ENCODE measurements around the gene SEC14L5.

SEC14L5 gene

DNA sequence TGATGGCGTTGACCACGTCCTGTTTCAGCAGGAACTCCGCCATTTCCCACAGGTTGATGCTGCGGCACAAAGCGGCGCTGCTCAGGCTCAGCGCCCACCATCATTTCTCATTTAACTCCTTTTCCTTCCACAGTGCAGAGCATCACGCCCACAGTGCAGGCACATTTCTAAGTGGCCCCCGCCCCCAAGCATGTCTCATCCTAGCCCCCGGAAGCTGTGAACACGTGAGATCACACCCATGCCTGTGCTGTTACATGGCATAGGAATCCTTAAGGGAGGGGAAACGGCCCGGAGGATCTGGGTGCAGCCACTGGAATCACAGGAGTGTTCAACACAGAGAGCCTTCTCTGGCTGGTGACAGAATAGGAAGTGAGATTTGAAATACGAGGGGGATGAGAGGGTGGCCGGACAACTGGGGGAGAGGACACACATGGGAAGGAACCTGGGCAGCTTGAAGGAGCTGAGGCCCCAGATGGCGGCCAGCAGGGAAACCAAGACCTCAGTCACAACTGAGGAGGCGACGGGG, 70.9 kb downstream of the SEC14L5 start:
- H3K4me3 ChIP-seq (ENCODE audit: low read length): no peak overlapping the region
- peaks cover 8% of the 10 kb centered on the region for H3K79me2 ChIP-seq (ENCODE audit: control insufficient read depth, low read length)
- no peaks in the 10 kb centered on the region for H3K9me3 ChIP-seq (ENCODE audit: control insufficient read depth, insufficient read depth, low read length)
- H3F3A ChIP-seq (ENCODE audit: control insufficient read depth, insufficient read depth): no peaks in the 10 kb centered on the region
- no peak for TF ChIP-seq EZH2phosphoT487 (IDR thresholded peaks at IDR 0.05; ENCODE audit: borderline replicate concordance, low read length)
- TF ChIP-seq, protein P1, sequence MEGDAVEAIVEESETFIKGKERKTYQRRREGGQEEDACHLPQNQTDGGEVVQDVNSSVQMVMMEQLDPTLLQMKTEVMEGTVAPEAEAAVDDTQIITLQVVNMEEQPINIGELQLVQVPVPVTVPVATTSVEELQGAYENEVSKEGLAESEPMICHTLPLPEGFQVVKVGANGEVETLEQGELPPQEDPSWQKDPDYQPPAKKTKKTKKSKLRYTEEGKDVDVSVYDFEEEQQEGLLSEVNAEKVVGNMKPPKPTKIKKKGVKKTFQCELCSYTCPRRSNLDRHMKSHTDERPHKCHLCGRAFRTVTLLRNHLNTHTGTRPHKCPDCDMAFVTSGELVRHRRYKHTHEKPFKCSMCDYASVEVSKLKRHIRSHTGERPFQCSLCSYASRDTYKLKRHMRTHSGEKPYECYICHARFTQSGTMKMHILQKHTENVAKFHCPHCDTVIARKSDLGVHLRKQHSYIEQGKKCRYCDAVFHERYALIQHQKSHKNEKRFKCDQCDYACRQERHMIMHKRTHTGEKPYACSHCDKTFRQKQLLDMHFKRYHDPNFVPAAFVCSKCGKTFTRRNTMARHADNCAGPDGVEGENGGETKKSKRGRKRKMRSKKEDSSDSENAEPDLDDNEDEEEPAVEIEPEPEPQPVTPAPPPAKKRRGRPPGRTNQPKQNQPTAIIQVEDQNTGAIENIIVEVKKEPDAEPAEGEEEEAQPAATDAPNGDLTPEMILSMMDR (IDR thresholded peaks at IDR 0.05; ENCODE audit: low read depth, low read length, poor library complexity, severe bottlenecking): no peak
- no peak overlapping the region for H3K4me2 ChIP-seq (ENCODE audit: low read length)
- H3K27me3 ChIP-seq (ENCODE audit: control insufficient read depth, low read length): no peaks in the 10 kb centered on the region
- no peaks in the 10 kb centered on the region for H3K36me3 ChIP-seq (ENCODE audit: control insufficient read depth, low read length)
- no peaks in the 10 kb centered on the region for H3K9me2 ChIP-seq (replicated peaks; ENCODE audit: control insufficient read depth, low read length)
- peaks cover 10% of the 10 kb centered on the region for H3K4me1 ChIP-seq (ENCODE audit: control insufficient read depth, low read length)
- no peaks in the 10 kb centered on the region for H4K20me1 ChIP-seq (ENCODE audit: control insufficient read depth, insufficient read depth, low read depth, low read length)
- no peak overlapping the region for H3K27ac ChIP-seq (ENCODE audit: low read depth, low read length)

DNA sequence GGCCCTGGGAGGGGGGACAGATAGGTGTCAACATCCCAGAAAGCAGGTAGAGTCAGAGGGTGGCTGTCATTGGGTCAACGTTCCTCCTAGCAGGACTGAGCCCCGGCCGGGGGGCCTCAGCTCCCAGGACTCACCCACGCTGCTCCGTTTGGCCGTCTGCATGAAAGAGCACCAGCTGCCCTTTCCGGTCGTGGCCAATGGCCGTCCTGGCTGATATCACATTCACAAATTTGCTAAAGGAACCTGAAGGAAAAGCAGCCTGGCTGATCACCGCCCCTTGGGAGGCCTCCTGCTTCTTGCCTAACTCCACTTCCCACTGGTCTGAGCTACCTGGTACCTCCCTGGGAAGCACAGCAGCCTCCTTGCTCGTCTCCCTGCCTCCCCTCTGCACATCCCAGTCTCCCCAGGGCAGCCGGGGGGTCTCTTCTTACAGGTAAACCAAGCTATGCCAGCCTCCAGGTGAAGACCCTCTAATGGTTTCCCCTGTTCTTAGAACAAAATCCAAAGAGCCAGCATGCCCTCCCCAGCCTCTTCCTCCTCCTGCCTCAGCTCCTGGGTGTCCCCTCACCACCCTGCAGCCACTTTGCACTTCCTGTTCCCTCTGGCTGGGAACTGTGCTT, 72.2 kb downstream of the SEC14L5 start:
- no peak overlapping the region for H3K27ac ChIP-seq (ENCODE audit: low read depth, low read length)
- no peak overlapping the region for H3K4me2 ChIP-seq (ENCODE audit: low read length)
- H3K4me3 ChIP-seq (ENCODE audit: low read length): no peak overlapping the region
- H4K20me1 ChIP-seq (ENCODE audit: control insufficient read depth, insufficient read depth, low read depth, low read length): no peaks in the 10 kb centered on the region
- no peaks in the 10 kb centered on the region for H3K36me3 ChIP-seq (ENCODE audit: control insufficient read depth, low read length)
- no peaks in the 10 kb centered on the region for H3K9me3 ChIP-seq (ENCODE audit: control insufficient read depth, insufficient read depth, low read length)
- no peaks in the 10 kb centered on the region for H3F3A ChIP-seq (ENCODE audit: control insufficient read depth, insufficient read depth)
- TF ChIP-seq, protein P1 (IDR thresholded peaks at IDR 0.05; ENCODE audit: low read depth, low read length, poor library complexity, severe bottlenecking): no peak
- TF ChIP-seq EZH2phosphoT487 (IDR thresholded peaks at IDR 0.05; ENCODE audit: borderline replicate concordance, low read length): no peak
- H3K79me2 ChIP-seq (ENCODE audit: control insufficient read depth, low read length): peaks cover 8% of the 10 kb centered on the region
- H3K9me2 ChIP-seq (replicated peaks; ENCODE audit: control insufficient read depth, low read length): no peaks in the 10 kb centered on the region
- H3K4me1 ChIP-seq (ENCODE audit: control insufficient read depth, low read length): peaks cover 17% of the 10 kb centered on the region
- no peaks in the 10 kb centered on the region for H3K27me3 ChIP-seq (ENCODE audit: control insufficient read depth, low read length)

DNA sequence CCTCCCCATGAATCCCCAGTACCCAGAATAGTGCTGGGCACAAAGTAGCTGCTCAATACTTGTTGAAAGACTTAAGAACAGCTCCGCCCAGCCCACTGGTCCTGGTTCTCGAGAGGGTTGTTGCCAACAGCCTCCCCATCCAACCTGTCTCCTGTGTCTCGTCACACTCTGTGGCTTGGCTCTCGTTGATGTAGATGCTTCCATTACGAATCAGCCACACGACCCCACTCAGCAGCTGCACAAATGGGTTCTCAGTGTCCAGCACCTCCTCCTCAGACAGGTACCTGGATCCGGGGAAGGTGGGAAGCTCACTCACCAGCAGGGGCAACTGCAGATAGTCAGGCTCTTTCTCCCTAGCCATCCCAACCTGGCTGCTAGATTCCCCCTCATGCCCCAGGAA, 73.5 kb downstream of the SEC14L5 start:
- no peak overlapping the region for H3K27ac ChIP-seq (ENCODE audit: low read depth, low read length)

More for the DNA sequence above, 73.5 kb downstream of the SEC14L5 start:
- Histone ChIP-seq H3F3A (ENCODE audit: control insufficient read depth, insufficient read depth) (no peaks in the 10 kb centered on the region), H3K9me2 (replicated peaks; ENCODE audit: control insufficient read depth, low read length) (no peaks in the 10 kb centered on the region), H4K20me1 (ENCODE audit: control insufficient read depth, insufficient read depth, low read depth, low read length) (no peaks in the 10 kb centered on the region), H3K27me3 (ENCODE audit: control insufficient read depth, low read length) (no peaks in the 10 kb centered on the region), H3K36me3 (ENCODE audit: control insufficient read depth, low read length) (no peaks in the 10 kb centered on the region), H3K4me3 (ENCODE audit: low read length) (no peak overlapping the region), H3K4me2 (ENCODE audit: low read length) (no peak overlapping the region), H3K9me3 (ENCODE audit: control insufficient read depth, insufficient read depth, low read length) (no peaks in the 10 kb centered on the region), H3K79me2 (ENCODE audit: control insufficient read depth, low read length) (peaks cover 8% of the 10 kb centered on the region), H3K4me1 (ENCODE audit: control insufficient read depth, low read length) (peaks cover 26% of the 10 kb centered on the region)
- TF ChIP-seq, protein P1 (IDR thresholded peaks at IDR 0.05; ENCODE audit: low read depth, low read length, poor library complexity, severe bottlenecking): no peak
- TF ChIP-seq EZH2phosphoT487 (IDR thresholded peaks at IDR 0.05; ENCODE audit: borderline replicate concordance, low read length): no peak

Measured in DOHH2 (cell line).